Hepatocyte (in vitro differentiated cells): ENCODE measurements around the gene GAREM2.

ENCODE experiments used
- CTCF ChIP-seq: fragments of 200-600 bp; sonication (generic); IDR thresholded peaks from 2 replicates; pipeline ENCODE4 v1.5.1; 2016; ENCODE audit warnings: antibody characterized with exemption, mild to moderate bottlenecking; ENCODE audit not compliant: poor library complexity
- EZH2 ChIP-seq: fragments of 200-600 bp; sonication (generic); IDR thresholded peaks from 2 replicates; pipeline ENCODE4 v1.6.1; 2016; ENCODE audit warnings: antibody characterized with exemption, mild to moderate bottlenecking, borderline replicate concordance
- EZH2phosphoT487 ChIP-seq: fragments of 200-600 bp; sonication (generic); IDR thresholded peaks from one replicate; pipeline ENCODE4 v1.6.1; 2018; ENCODE audit warnings: antibody characterized with exemption, mild to moderate bottlenecking, low read depth, moderate library complexity; ENCODE audit not compliant: unreplicated experiment, severe bottlenecking

GRCh38 chr2:26169226-26169625 is 3.7 kb upstream of the GAREM2 start:
- no peak for TF ChIP-seq CTCF
- no peak for TF ChIP-seq EZH2
- TF ChIP-seq EZH2phosphoT487, result no peak
